ENCODE data around the gene TRIM2. TPM values are rescaled to one million over a fixed set of nuclear protein-coding genes. Genes with fewer than 3 reads are reported as not detected.
"Not testable (repeated sequence)": the region's sequence is repeated elsewhere in the genome, so short reads cannot be mapped to it uniquely, and the experiment has no call there.

The TRIM2 gene
- total RNA-seq, 4 donors from 2014 or later, result 14.8 to 45.4 (median 26.5) TPM

DNA sequence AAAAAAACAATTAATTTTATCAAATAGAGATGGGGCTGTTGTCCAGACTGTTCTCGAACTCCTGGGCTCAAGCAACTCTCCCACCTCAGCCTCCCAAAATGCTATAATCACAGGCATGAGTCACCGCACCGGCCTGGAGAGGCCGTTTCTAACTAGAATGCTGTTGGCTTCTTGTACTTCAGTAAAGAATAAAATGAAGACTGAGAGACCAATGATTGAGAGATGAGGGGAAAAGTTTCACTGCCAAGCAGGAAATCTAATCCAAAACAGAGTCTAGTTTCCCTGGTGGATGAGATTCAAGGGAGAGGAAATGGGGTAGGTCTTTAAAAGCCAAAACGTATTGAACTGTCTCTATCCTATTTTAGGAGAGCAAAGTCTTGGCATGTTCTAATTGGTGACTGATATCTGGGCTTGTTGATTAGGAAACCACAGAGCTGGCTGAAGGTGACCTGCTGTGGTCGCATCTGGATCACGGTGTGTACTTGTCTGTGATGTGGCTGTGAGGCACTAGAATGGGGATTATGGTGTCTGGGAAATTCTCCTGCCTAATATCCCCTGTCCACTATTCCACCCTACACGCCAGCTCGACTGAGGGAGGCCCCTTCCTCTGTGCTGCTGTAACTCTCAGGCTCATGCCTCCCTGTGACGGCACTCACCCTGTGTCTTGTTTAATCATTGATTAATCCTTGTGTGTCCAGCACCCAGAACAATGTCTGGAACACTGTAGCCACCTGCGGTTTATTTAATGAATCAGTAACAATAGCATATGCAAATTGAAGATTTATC is 15.0 kb upstream of the TRIM2 start:
- TF ChIP-seq, protein P1, sequence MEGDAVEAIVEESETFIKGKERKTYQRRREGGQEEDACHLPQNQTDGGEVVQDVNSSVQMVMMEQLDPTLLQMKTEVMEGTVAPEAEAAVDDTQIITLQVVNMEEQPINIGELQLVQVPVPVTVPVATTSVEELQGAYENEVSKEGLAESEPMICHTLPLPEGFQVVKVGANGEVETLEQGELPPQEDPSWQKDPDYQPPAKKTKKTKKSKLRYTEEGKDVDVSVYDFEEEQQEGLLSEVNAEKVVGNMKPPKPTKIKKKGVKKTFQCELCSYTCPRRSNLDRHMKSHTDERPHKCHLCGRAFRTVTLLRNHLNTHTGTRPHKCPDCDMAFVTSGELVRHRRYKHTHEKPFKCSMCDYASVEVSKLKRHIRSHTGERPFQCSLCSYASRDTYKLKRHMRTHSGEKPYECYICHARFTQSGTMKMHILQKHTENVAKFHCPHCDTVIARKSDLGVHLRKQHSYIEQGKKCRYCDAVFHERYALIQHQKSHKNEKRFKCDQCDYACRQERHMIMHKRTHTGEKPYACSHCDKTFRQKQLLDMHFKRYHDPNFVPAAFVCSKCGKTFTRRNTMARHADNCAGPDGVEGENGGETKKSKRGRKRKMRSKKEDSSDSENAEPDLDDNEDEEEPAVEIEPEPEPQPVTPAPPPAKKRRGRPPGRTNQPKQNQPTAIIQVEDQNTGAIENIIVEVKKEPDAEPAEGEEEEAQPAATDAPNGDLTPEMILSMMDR (IDR thresholded peaks at IDR 0.05), result no peak
- no peak for DNase-seq (ENCODE audit: low spot score)
- ATAC-seq (ENCODE audit: low FRiP score), result no peak

GRCh38 chr4:153191795-153192363 is 12.4 kb upstream of the TRIM2 start:
- no peak for ATAC-seq (ENCODE audit: low FRiP score)
- TF ChIP-seq, protein P1 (IDR thresholded peaks at IDR 0.05), result no peak

GRCh38 chr4:153197301-153197700 is 6.9 kb upstream of the TRIM2 start:
- ATAC-seq (ENCODE audit: low FRiP score), result no peak
- no peak for DNase-seq (ENCODE audit: low spot score)
- TF ChIP-seq, protein P1 (IDR thresholded peaks at IDR 0.05), result no peak

More at GRCh38 chr4:153191795-153192363, 12.4 kb upstream of the TRIM2 start:
- no peak for DNase-seq (ENCODE audit: low spot score)

GRCh38 chr4:153198719-153199118 is 5.5 kb upstream of the TRIM2 start:
- TF ChIP-seq, protein P1 (IDR thresholded peaks at IDR 0.05), result no peak
- DNase-seq (ENCODE audit: low spot score), result no peak
- no peak for ATAC-seq (ENCODE audit: low FRiP score)

DNA sequence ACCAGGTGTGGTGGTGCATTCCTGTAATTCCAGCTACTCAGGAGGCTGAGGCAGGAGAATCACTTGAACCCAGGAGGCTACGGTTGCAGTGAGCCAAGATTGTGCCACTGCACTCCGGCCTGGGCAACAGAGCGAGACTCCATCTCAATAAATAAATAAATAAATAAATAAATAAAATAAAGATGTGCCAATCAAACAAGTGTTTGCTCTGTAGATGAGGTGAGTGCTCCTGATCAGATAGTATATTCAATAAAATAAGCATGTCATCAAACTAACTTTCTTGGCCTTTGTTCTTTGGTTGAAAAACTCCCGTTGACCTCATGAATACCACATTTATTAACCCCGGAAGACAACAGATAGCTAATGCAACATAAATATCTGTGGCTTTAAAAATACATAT is 497 bp upstream of the TRIM2 start:
- not testable (repeated sequence) for DNase-seq (ENCODE audit: low spot score)

DNA sequence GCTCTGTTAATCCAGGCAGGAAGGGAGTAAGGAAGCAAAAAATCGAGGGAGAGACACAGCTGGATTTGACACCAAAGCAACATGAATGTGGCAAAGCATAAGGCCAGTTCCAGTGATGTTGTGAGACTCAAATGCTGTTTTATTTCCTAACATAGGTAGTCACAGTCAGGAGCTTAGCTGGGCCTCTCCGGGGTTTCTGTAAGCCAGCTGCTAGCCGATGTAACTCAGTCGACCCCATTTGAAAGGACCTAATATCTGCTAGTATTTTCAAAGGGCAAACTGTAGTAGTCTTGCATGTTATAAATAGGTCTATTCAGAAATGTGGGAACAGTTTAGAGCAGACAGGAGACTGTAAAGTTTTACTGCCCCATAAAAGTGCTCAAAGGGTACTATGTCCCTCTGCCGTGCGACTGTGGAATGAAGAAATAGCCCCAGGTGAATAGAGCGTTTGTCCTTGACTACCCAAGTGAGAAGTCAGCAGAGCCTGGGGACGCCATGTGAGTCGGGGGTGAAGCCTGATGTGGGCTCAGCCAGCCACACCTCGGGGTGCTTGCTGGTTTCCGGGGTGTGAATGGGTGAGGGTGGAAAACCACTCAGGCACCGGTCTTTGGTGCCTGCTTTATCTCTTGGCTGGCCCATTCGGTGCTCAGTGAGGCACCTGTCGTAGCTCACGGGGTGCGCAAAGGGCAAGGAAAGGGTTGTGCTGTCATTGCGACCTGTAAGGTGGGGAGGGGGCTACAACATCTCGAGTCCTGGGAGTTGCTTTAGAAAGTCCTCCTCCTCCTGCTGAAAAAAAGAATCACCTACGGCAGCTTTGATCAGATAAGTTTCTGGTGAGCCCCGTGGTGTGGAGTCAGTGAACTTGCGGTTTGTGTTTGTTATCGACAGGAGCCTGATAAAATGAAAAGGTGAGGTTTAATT is 745 bp downstream of the TRIM2 start:
- DNase-seq (ENCODE audit: low spot score) (no peak), ATAC-seq (ENCODE audit: low FRiP score) (no peak)
- TF ChIP-seq, protein P1 (IDR thresholded peaks at IDR 0.05), result no peak

More for the DNA sequence above, 497 bp upstream of the TRIM2 start:
- not testable (repeated sequence) for ATAC-seq (ENCODE audit: low FRiP score)

DNA sequence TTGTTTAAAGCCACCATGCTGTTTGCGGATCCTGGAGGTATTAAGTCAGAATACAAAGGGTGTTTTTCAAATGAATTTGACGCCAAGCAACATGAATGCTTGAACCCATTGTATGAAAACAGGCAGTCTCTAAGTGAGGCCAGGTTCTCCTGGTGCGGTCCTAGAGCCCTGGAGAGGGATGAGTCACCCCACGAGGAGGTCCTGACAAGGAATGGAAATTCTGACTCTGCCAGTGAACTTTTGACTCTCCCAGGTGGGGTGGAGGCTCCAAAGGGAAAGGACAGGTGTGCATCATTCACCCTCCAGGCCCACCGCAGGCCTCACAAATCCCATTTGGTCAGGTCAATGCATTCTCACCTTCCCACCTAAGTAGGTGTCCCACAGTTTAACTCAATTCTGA is 1.5 kb downstream of the TRIM2 start:
- ATAC-seq (ENCODE audit: low FRiP score) (no peak), DNase-seq (ENCODE audit: low spot score) (no peak)
- TF ChIP-seq, protein P1 (IDR thresholded peaks at IDR 0.05), result no peak
